Measurements from ENCODE around the gene ZFTA. TPM values are rescaled to one million over a fixed set of nuclear protein-coding genes. Genes with fewer than 3 reads are reported as not detected.

The ZFTA gene
- total RNA-seq, 1 experiment from 2014 or later: 44.7 TPM

- TF ChIP-seq, protein P1, sequence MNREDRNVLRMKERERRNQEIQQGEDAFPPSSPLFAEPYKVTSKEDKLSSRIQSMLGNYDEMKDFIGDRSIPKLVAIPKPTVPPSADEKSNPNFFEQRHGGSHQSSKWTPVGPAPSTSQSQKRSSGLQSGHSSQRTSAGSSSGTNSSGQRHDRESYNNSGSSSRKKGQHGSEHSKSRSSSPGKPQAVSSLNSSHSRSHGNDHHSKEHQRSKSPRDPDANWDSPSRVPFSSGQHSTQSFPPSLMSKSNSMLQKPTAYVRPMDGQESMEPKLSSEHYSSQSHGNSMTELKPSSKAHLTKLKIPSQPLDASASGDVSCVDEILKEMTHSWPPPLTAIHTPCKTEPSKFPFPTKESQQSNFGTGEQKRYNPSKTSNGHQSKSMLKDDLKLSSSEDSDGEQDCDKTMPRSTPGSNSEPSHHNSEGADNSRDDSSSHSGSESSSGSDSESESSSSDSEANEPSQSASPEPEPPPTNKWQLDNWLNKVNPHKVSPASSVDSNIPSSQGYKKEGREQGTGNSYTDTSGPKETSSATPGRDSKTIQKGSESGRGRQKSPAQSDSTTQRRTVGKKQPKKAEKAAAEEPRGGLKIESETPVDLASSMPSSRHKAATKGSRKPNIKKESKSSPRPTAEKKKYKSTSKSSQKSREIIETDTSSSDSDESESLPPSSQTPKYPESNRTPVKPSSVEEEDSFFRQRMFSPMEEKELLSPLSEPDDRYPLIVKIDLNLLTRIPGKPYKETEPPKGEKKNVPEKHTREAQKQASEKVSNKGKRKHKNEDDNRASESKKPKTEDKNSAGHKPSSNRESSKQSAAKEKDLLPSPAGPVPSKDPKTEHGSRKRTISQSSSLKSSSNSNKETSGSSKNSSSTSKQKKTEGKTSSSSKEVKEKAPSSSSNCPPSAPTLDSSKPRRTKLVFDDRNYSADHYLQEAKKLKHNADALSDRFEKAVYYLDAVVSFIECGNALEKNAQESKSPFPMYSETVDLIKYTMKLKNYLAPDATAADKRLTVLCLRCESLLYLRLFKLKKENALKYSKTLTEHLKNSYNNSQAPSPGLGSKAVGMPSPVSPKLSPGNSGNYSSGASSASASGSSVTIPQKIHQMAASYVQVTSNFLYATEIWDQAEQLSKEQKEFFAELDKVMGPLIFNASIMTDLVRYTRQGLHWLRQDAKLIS (CRISPR knock-in tag; IDR thresholded peaks at IDR 0.05; ENCODE audit: borderline replicate concordance): no peak
- TF ChIP-seq GTF2I (CRISPR knock-in tag; conservative IDR thresholded peaks at IDR 0.05) (no peak), ARID4B (CRISPR knock-in tag; IDR thresholded peaks at IDR 0.05; ENCODE audit: borderline replicate concordance) (no peak), NFE2L1 (CRISPR knock-in tag; IDR thresholded peaks at IDR 0.05) (no peak), GRHL2 (CRISPR knock-in tag; IDR thresholded peaks at IDR 0.05; ENCODE audit: insufficient replicate concordance, severe bottlenecking) (no peak), HMGXB4 (CRISPR knock-in tag; IDR thresholded peaks at IDR 0.05) (no peak; the same call in 1 of the 2 replicates), NR2C2 (CRISPR knock-in tag; IDR thresholded peaks at IDR 0.05) (no peak), CDX4 (CRISPR knock-in tag; IDR thresholded peaks at IDR 0.05; ENCODE audit: borderline replicate concordance) (no peak), ELF4 (CRISPR knock-in tag; IDR thresholded peaks at IDR 0.05; ENCODE audit: low read depth) (no peak), MAX (CRISPR knock-in tag; IDR thresholded peaks at IDR 0.05) (peak; percentile 65; the same call in 1 of the 2 replicates), NFYB (CRISPR knock-in tag; conservative IDR thresholded peaks at IDR 0.05; ENCODE audit: low read depth) (no peak; the same call in 1 of the 2 replicates), FOXP1 (CRISPR knock-in tag; IDR thresholded peaks at IDR 0.05; ENCODE audit: borderline replicate concordance) (0 out of 2 replicates have a peak, but pooled peaks have one; percentile 24), CREB1 (CRISPR knock-in tag; IDR thresholded peaks at IDR 0.05) (no peak), KAT7 (CRISPR knock-in tag; IDR thresholded peaks at IDR 0.05; ENCODE audit: borderline replicate concordance) (peak; percentile 3; the same call in 1 of the 2 replicates), MXD4 (CRISPR knock-in tag; IDR thresholded peaks at IDR 0.05; ENCODE audit: borderline replicate concordance) (no peak), RELA (CRISPR knock-in tag; IDR thresholded peaks at IDR 0.05; ENCODE audit: borderline replicate concordance) (no peak), TEAD4 (CRISPR knock-in tag; IDR thresholded peaks at IDR 0.05) (no peak)
- TF ChIP-seq, protein P2, sequence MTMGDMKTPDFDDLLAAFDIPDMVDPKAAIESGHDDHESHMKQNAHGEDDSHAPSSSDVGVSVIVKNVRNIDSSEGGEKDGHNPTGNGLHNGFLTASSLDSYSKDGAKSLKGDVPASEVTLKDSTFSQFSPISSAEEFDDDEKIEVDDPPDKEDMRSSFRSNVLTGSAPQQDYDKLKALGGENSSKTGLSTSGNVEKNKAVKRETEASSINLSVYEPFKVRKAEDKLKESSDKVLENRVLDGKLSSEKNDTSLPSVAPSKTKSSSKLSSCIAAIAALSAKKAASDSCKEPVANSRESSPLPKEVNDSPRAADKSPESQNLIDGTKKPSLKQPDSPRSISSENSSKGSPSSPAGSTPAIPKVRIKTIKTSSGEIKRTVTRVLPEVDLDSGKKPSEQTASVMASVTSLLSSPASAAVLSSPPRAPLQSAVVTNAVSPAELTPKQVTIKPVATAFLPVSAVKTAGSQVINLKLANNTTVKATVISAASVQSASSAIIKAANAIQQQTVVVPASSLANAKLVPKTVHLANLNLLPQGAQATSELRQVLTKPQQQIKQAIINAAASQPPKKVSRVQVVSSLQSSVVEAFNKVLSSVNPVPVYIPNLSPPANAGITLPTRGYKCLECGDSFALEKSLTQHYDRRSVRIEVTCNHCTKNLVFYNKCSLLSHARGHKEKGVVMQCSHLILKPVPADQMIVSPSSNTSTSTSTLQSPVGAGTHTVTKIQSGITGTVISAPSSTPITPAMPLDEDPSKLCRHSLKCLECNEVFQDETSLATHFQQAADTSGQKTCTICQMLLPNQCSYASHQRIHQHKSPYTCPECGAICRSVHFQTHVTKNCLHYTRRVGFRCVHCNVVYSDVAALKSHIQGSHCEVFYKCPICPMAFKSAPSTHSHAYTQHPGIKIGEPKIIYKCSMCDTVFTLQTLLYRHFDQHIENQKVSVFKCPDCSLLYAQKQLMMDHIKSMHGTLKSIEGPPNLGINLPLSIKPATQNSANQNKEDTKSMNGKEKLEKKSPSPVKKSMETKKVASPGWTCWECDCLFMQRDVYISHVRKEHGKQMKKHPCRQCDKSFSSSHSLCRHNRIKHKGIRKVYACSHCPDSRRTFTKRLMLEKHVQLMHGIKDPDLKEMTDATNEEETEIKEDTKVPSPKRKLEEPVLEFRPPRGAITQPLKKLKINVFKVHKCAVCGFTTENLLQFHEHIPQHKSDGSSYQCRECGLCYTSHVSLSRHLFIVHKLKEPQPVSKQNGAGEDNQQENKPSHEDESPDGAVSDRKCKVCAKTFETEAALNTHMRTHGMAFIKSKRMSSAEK (CRISPR knock-in tag; IDR thresholded peaks at IDR 0.05; ENCODE audit: borderline replicate concordance): no peak
- TF ChIP-seq, protein P3, sequence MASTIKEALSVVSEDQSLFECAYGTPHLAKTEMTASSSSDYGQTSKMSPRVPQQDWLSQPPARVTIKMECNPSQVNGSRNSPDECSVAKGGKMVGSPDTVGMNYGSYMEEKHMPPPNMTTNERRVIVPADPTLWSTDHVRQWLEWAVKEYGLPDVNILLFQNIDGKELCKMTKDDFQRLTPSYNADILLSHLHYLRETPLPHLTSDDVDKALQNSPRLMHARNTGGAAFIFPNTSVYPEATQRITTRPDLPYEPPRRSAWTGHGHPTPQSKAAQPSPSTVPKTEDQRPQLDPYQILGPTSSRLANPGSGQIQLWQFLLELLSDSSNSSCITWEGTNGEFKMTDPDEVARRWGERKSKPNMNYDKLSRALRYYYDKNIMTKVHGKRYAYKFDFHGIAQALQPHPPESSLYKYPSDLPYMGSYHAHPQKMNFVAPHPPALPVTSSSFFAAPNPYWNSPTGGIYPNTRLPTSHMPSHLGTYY (CRISPR knock-in tag; IDR thresholded peaks at IDR 0.05): no peak
- TF ChIP-seq, protein P4, sequence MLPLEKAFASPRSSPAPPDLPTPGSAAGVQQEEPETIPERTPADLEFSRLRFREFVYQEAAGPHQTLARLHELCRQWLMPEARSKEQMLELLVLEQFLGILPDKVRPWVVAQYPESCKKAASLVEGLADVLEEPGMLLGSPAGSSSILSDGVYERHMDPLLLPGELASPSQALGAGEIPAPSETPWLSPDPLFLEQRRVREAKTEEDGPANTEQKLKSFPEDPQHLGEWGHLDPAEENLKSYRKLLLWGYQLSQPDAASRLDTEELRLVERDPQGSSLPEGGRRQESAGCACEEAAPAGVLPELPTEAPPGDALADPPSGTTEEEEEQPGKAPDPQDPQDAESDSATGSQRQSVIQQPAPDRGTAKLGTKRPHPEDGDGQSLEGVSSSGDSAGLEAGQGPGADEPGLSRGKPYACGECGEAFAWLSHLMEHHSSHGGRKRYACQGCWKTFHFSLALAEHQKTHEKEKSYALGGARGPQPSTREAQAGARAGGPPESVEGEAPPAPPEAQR (CRISPR knock-in tag; IDR thresholded peaks at IDR 0.05): no peak
Observed at GRCh38 chr11:63813035-63813562, 44.5 kb upstream of the ZFTA start, which contains the start of gene SPINDOC (continued).
